Muscle of leg (tissue), 11 donors: ENCODE data around the gene STRC. TPM values are rescaled to one million over a fixed set of nuclear protein-coding genes. Genes with fewer than 3 reads are reported as not detected.
"Not testable (repeated sequence)": the region's sequence is repeated elsewhere in the genome, so short reads cannot be mapped to it uniquely, and the experiment has no call there.

Experiments
- DNase-seq: peaks from one replicate; pipeline ENCODE4 v3.0.0; 2013
- H3K27ac ChIP-seq: one replicate; pipeline ENCODE4 v1.5.1; 2013; ENCODE audit warnings: mild to moderate bottlenecking, low read length, control low read depth
- H3K27me3 ChIP-seq: one replicate; pipeline ENCODE4 v1.6.1; 2013; ENCODE audit warnings: low read length; ENCODE audit not compliant: control insufficient read depth, insufficient read depth
- H3K36me3 ChIP-seq: one replicate; pipeline ENCODE4 v1.6.1; 2013; ENCODE audit warnings: low read length; ENCODE audit not compliant: control insufficient read depth, insufficient read depth
- H3K4me1 ChIP-seq: one replicate; pipeline ENCODE4 v1.6.1; 2013; ENCODE audit warnings: low read length; ENCODE audit not compliant: control insufficient read depth, insufficient read depth
- H3K4me3 ChIP-seq: one replicate; pipeline ENCODE4 v1.5.1; 2013; ENCODE audit warnings: low read length, control low read depth
- H3K9me3 ChIP-seq: replicated peaks from 2 replicates; pipeline ENCODE4 v1.6.1; 2013; ENCODE audit warnings: low read depth, low read length; ENCODE audit not compliant: control insufficient read depth
- WGBS: methylation state at CpG from one replicate; pipeline ENCODE4 v1.1.5; 2013; ENCODE audit warnings: missing lambda C conversion rate; ENCODE audit not compliant: insufficient coverage; 5-methylcytosine and 5-hydroxymethylcytosine counted together
- polyA plus RNA-seq, 8 donors: library from polyadenylated mRNA; unstranded; fragments of 120-200 nt; gene quantifications; one replicate each; pipeline versions ENCODE4 v1.2.1 to v1.2.3, GENCODE V29; 2013; ENCODE audit warnings: inconsistent platforms in 1 of 8, low replicate concordance in 1 of 8; ENCODE audit not compliant: insufficient read length in 8 of 8, insufficient read depth in 1 of 8
- total RNA-seq: library from RNA; stranded (reverse); fragments of 120-200 nt; gene quantifications from one replicate; pipeline ENCODE4 v1.2.4, GENCODE V29; 2013

STRC gene
- total and polyA plus RNA-seq, 9 donors, result 0.09 to 1.6 (median 0.33) TPM

- not testable (repeated sequence) for H3K36me3 ChIP-seq, DNase-seq, H3K27ac ChIP-seq, H3K4me1 ChIP-seq, H3K4me3 ChIP-seq, H3K9me3 ChIP-seq, H3K27me3 ChIP-seq
- whole genome bisulfite sequencing, result no CpG with 5 or more reads among the region's 7 CpGs
Observed at GRCh38 chr15:43622068-43622799, 3.6 kb upstream of the STRC start.

DNA sequence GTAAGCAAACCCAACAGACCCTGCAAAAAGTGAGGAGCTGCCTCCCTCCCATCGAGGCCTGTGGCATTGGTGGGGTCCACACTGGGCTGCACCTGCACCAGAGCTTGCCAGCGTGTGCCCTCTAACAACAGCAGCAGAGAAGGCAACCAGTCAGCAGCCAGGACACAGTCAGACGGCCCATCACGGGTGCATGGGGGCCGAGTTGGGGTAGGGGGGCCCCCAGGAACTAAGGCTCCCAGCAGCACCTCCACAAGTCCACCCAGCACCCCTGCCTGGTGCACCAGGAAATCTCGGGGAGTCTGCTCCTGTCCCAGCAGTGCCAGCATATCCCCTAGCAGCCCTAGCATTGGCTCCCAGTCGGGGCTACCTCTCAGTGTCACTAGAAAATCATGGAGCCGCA lies 850 bp downstream of the STRC start:
- H3K36me3 ChIP-seq, H3K27ac ChIP-seq, DNase-seq, H3K9me3 ChIP-seq, H3K4me1 ChIP-seq, H3K27me3 ChIP-seq, H3K4me3 ChIP-seq: not testable (repeated sequence)
- WGBS, result no CpG with 5 or more reads among the region's 8 CpGs

DNA sequence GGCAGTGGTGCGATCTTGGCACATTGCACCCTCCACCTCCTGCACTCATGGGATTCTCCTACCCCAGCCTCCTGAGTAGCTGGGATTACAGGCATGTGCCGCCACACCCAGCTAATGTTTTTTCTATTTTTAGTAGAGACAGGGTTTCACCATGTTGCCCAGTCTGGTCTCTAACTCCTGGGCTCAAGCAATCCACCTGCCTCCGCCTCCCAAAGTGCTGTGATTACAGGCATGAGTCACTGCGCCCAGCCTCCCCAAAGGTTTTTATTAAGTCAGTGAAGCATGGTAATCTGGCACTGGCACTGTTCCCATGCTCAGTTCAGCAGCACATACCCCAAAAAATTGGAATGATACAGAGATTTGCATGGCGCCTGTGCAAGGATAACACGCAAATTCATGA lies 16.4 kb downstream of the STRC start:
- not testable (repeated sequence) for H3K36me3 ChIP-seq, H3K4me3 ChIP-seq, H3K9me3 ChIP-seq, H3K4me1 ChIP-seq, H3K27ac ChIP-seq
- peaks cover 30% of the 10 kb centered on the region for H3K27me3 ChIP-seq
- WGBS, result 94% methylated on average over 2 of the region's 6 CpGs
- peak; percentile 62 for DNase-seq

DNA sequence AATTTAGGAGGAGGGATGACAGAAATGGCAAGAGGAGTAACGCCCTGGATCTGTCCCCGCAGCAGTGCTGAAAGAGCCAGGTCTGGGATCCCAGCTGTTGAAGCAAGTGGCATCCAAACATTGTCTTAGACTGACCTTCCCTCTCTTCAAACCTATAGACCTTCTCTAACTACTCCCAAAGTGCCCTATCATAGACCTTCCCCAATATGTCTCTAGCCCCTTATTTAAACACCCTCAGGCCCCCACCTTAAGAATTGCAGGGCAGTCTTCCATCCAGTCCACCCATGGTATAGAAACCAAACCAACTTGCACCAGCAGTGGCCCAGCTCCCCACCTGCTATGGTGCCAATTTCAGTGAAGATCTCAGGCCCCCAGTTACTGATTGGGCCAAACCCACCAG lies 18.4 kb downstream of the STRC start:
- not testable (repeated sequence) for DNase-seq, H3K36me3 ChIP-seq, H3K27ac ChIP-seq, H3K4me1 ChIP-seq, H3K4me3 ChIP-seq, H3K9me3 ChIP-seq
- no CpG with 5 or more reads among the region's 2 CpGs for WGBS
- peaks cover 29% of the 10 kb centered on the region for H3K27me3 ChIP-seq

DNA sequence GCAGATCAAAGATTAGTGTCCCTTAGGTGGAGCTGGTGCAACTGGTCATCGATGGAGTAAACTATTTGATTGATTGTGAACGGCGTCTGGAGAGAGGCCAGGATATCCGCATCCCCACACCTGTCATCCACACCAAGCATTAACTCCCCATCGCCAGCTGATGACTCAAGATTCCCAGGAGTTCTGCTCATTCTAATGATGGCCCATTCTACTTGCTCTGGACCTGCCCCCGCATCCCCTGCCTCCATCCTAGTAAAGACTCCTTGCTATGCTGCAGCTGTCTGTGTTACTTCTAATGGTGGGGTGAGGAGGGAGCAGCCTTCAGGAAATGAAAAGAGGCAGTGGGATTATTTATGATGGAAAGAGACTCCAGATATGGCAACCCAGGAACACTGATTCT lies 19.5 kb downstream of the STRC start:
- H3K27ac ChIP-seq, H3K9me3 ChIP-seq, H3K4me1 ChIP-seq, H3K36me3 ChIP-seq, H3K4me3 ChIP-seq, DNase-seq: not testable (repeated sequence)
- WGBS, result no CpG with 5 or more reads among the region's 6 CpGs
- peaks cover 18% of the 10 kb centered on the region for H3K27me3 ChIP-seq

DNA sequence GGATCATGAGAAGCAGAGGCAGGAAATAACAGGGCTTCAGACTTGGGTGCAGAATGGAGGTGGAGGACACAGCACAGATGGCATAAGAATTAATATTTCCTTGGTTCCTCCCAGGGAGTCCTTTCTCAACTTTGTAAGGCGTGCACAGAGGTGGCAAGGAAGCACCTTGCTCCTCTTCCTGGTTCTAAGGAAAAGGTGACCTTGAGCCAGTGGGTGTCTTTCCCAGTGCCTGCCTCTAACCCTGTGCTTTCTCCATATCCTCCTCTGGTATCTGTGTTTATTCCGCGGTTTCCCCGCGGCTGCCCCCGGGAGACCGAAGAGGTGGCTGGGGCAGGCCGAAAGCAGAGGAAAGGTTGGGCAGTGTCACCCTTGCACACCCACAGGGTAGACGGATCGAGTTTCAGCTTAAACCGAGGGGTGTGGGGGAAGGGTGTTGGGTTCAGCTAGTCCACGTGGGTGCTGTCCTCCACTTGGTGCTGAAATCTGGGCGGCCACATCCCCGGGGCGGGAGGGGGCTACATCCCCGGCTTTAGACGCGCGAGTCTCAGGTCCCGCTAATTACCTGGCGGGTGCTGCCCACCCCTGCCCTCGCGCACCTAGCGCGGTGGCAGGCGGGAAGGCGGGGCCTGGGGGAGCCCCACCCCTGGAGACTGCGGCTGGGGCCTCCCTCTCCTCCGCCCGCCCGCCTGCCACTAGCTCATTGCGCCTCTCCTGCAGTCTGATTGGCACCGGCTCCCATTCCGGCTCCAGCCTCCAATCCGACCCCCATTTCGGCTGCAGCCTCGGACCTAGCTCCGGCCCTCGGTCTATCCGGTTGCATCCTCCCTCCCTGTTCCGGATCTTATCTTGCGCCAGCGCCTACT lies 25.0 kb downstream of the STRC start, which contains the start of gene CKMT1B:
CKMT1B (plus strand) TSS at position 700 of the 863 bp plus-strand sequence. CDS start 192 bp downstream, outside the sequence.
- not testable (repeated sequence) for H3K27ac ChIP-seq, H3K27me3 ChIP-seq, H3K4me1 ChIP-seq, DNase-seq, H3K36me3 ChIP-seq, H3K4me3 ChIP-seq, H3K9me3 ChIP-seq
- WGBS, result no CpG with 5 or more reads among the region's 43 CpGs

GRCh38 chr15:43592841-43593240 lies 25.8 kb downstream of the STRC start:
- H3K27me3 ChIP-seq, H3K4me3 ChIP-seq, DNase-seq, H3K27ac ChIP-seq, H3K9me3 ChIP-seq, H3K4me1 ChIP-seq, H3K36me3 ChIP-seq: not testable (repeated sequence)
- no CpG with 5 or more reads among the region's 8 CpGs for WGBS

GRCh38 chr15:43589778-43590466 lies 28.7 kb downstream of the STRC start, which contains the start of gene PPIP5K1:
Gene PPIP5K1 (minus strand): TSS chr15:43590208. CDS start chr15:43584504, 5,704 bp downstream.
- not testable (repeated sequence) for H3K27ac ChIP-seq, H3K4me3 ChIP-seq, H3K36me3 ChIP-seq, H3K4me1 ChIP-seq, DNase-seq, H3K9me3 ChIP-seq, H3K27me3 ChIP-seq
- WGBS, result no CpG with 5 or more reads among the region's 54 CpGs

DNA sequence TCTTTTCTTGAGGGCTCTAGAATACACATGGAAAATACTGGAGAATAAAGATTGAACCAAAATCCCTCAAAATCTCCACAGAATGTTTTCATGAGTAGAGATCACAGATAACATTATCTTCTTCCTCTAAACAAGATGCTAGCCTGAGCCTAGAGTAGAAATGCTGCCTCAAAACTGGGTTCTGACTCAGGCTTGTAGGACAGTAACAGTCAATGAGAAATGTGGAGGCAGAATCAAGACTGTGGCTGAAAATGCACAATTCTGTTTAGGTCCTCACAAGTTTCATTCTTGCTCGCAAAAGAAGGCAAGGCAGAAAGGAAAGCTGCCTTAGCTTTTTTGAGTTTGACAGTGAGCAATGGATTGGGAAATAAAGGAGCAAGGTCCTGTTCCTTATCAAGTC lies 44.0 kb downstream of the STRC start:
- WGBS, result no CpG with 5 or more reads among the region's 1 CpG
- DNase-seq, H3K27ac ChIP-seq, H3K36me3 ChIP-seq, H3K4me3 ChIP-seq, H3K4me1 ChIP-seq, H3K9me3 ChIP-seq, H3K27me3 ChIP-seq: not testable (repeated sequence)

DNA sequence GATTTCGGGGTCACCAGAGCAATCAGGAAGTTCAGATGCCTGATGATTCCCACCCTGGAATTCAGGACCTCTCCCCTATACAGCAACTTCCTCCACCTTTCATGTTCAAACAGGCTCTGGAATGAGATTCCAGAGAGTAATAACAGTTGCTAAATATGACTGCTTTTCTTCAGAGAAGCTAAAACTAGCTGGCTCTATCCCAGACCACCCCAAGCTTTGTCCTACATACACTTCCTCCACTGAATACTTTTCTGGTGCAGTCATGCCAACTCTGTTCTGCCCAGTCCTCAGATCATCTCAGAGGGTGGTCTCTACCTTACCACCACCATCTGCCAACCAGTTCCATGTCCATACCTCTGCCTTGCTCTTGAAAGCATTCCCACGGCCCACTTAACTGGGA lies 52.0 kb downstream of the STRC start:
- not testable (repeated sequence) for DNase-seq, H3K4me1 ChIP-seq, H3K36me3 ChIP-seq, H3K27ac ChIP-seq, H3K4me3 ChIP-seq, H3K27me3 ChIP-seq, H3K9me3 ChIP-seq
- WGBS, result no CpG with 5 or more reads among the region's 2 CpGs
